HG02588 (cell line): Measurements from ENCODE around the gene CPVL.

Experiments
- ATAC-seq: cut with Tn5 transposase; IDR thresholded peaks from one replicate; pipeline ENCODE4 v1.9.1; 2021; ENCODE audit warnings: mild to moderate bottlenecking, moderate library complexity; ENCODE audit not compliant: unreplicated experiment

Gene CPVL

GRCh38 chr7:29045258-29046086 is 100.9 kb downstream of the CPVL start:
- ATAC-seq, result no peak

GRCh38 chr7:29044554-29044953 is 101.8 kb downstream of the CPVL start:
- ATAC-seq, result no peak

- ATAC-seq, result no peak
Observed at GRCh38 chr7:29043576-29043975, 102.8 kb downstream of the CPVL start.

GRCh38 chr7:29042824-29043231 is 103.5 kb downstream of the CPVL start:
- no peak for ATAC-seq

GRCh38 chr7:29041991-29042390 is 104.3 kb downstream of the CPVL start:
- no peak for ATAC-seq

- no peak for ATAC-seq
Observed at GRCh38 chr7:29040579-29040925, 105.8 kb downstream of the CPVL start.

GRCh38 chr7:29039821-29040578 is 106.3 kb downstream of the CPVL start:
- no peak for ATAC-seq

- no peak for ATAC-seq
Observed at GRCh38 chr7:29038463-29038862, 107.9 kb downstream of the CPVL start.

GRCh38 chr7:29035044-29035740 is 111.1 kb downstream of the CPVL start:
- no peak for ATAC-seq

GRCh38 chr7:29033584-29033983 is 112.8 kb downstream of the CPVL start:
- ATAC-seq, result no peak

- no peak for ATAC-seq
Observed at GRCh38 chr7:29032146-29032545, 114.2 kb downstream of the CPVL start.

GRCh38 chr7:29030781-29031275 is 115.5 kb downstream of the CPVL start:
- no peak for ATAC-seq

- ATAC-seq, result no peak
Observed at GRCh38 chr7:29022291-29022988, 123.9 kb downstream of the CPVL start.

- no peak for ATAC-seq
Observed at GRCh38 chr7:29019896-29020295, 126.4 kb downstream of the CPVL start.

GRCh38 chr7:29019387-29019786 is 127.0 kb downstream of the CPVL start:
- no peak for ATAC-seq

- ATAC-seq, result no peak
Observed at GRCh38 chr7:29017713-29018112, 128.6 kb downstream of the CPVL start.

GRCh38 chr7:29014725-29015124 is 131.6 kb downstream of the CPVL start:
- no peak for ATAC-seq

- no peak for ATAC-seq
Observed at GRCh38 chr7:29013931-29014330, 132.4 kb downstream of the CPVL start.

GRCh38 chr7:29013082-29013695 is 133.1 kb downstream of the CPVL start:
- ATAC-seq, result no peak

GRCh38 chr7:29009947-29010346 is 136.4 kb downstream of the CPVL start:
- ATAC-seq, result no peak
